GM18909 (cell line): Measurements from ENCODE around the gene LLPH.
A peak's percentile ranks its signal among the peaks of the same experiment; 100 is the strongest.
"Not testable (repeated sequence)": the region's sequence is repeated elsewhere in the genome, so short reads cannot be mapped to it uniquely, and the experiment has no call there.

Source experiments
- ATAC-seq: cut with Tn5 transposase; IDR thresholded peaks from one replicate; pipeline ENCODE4 v1.9.1; 2021; ENCODE audit warnings: mild to moderate bottlenecking; ENCODE audit not compliant: unreplicated experiment, poor library complexity

The LLPH gene

GRCh38 chr12:66130267-66131066, at the start of gene LLPH:
Gene LLPH (minus strand): TSS chr12:66130750. CDS start chr12:66129106, 1,644 bp downstream.
- ATAC-seq: peak; percentile 98

GRCh38 chr12:66176105-66176900, 45.8 kb upstream of the LLPH start:
- ATAC-seq: no peak

DNA sequence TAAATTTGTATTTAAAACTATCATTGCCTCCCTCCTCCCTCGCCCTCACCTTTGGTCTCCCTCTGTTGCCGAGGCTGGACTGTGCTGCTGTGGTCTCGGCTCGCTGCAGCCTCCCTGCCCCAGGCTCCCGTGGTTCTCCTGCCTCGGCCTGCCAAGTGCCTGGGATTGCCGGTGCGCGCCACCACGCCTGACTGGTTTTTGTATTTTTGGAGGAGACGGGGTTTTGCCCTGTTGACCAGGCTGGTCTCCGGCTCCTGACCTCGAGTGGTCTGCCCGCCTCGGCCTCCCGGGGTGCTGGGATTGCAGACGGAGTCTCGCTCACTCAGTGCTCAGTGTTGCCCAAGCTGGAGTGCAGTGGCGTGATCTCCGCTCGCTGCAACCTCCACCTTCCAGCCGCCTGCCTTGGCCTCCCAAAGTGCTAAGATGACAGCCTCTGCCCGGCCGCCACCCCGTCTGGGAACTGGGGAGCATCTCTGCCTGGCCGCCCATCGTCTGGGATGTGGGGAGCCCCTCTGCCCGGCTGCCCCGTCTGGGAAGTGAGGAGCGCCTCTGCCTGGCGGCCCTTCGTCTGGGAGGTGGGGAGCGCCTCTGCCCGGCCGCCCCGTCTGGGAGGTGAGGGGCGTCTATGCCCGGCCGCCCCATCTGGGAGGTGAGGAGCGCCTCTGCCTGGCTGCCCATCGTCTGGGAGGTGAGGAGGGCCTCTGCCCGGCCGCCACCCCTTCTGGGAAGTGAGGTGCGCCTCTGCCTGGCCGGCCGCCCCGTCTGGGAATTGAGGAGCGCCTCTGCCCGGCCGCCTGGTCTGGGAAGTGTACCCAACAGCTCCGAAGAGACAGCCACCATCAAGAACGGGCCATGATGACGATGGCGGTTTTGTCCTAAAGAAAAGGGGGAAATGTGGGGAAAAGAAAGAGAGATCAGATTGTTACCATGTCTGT, 44.1 kb upstream of the LLPH start:
- ATAC-seq: not testable (repeated sequence)

GRCh38 chr12:66170606-66171005, 40.1 kb upstream of the LLPH start:
- no peak for ATAC-seq

DNA sequence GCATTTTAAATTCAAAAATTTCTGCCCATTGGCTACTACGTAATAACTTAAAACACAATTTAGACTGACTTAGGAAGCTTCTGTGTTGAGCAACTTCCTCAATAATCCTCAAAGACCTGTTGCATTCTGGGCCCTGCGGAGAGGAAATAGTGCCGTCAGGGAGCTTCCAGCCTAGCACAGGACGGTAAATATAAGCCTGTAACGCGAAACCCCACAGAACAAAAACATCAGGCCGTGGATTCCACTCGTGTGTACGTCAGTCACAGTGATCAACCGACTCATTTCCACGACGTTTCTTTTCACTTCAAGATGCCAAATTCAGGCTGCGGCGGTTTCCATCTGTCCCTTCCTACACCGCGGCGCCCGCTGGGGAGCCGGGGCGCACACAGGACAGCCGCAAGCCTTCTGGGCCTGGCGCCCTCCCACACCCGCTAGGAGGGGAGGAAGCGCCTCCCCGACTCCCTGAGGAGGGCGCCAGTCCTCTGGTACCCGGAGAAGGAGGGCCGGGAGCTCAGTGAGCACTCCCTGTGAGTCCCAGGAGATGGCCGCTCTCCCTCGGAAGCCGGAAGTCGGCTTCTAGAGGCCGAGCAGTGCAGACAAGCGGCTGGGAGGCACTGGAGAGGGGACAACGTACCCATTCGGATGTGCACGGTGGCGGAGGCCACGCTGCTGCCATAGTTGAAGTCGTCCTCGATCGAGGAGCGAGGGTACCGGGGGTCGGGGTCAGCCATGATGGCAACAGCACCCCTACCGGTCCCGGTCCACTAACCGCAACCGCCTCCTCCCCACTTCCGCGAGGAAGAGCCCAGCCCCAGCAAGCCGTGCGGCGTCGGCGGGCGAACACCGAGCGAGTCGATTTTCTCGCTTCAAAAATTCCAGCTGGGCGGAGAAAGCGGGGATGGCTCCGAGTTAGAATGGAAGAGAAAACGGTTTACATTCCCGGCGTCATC, 38.9 kb upstream of the LLPH start, which contains the start of gene TMBIM4:
TSS of gene TMBIM4 (minus strand) at position 776 of the 950 bp plus-strand sequence. CDS start at position 731, 45 bp downstream.
- ATAC-seq: peak; percentile 89

DNA sequence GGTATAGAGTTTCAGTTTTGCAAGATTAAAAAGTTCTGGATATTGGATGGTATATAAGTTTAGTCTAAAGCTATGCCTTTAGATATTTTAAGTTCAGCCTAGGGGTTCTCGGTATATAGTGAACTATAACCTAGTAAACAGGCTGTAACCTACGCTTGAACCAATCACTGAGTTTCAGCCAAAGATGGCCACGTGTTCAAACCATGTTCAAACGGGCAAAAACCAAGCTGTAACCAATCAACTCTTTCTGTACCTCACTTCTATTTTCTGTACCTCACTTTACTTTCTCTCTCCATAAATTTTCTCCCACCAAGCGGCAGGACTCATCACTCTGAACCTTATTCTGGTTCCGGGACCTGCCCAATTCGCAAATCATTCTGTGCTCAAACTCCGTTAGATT, 37.9 kb upstream of the LLPH start:
- ATAC-seq: no peak

GRCh38 chr12:66166561-66166960, 36.0 kb upstream of the LLPH start:
- ATAC-seq: no peak

DNA sequence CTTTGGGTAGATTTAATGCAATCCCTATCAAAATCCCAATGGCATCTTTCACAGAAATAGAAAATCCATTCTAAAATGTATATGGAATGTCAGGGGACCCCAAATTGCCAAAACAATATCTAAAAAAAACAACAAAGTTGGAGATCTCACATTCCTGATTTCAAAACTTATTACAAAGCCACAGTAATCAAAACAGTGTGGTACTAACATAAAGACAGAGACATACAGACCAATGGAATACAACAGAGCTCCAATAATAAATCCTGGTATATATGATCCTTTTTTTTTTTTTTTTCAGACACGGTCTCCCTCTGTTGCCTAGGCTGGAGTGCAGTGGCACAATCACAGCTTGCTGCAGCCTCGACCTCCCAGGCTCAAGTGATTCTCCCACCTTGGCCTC, 34.6 kb upstream of the LLPH start:
- no peak for ATAC-seq

GRCh38 chr12:66164349-66164821, 33.8 kb upstream of the LLPH start:
- ATAC-seq: no peak

DNA sequence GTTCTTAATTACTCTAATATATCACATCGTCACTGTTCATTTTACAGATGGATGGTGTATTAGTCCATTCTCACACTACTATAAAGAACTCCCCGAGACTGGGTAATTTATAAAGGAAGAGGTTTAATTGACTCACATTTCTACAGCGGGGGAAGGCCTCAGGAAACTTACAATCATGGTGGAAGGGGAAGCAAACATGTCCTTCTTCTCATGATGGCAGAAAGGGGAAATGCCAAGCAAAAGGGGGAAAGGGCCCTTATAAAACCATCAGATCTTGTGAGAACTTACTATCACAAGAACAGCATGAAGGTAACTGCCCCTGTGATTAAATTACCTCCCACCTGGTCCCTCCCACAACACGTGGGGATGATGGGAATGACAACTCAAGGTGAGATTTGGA, 32.7 kb upstream of the LLPH start:
- ATAC-seq: no peak

DNA sequence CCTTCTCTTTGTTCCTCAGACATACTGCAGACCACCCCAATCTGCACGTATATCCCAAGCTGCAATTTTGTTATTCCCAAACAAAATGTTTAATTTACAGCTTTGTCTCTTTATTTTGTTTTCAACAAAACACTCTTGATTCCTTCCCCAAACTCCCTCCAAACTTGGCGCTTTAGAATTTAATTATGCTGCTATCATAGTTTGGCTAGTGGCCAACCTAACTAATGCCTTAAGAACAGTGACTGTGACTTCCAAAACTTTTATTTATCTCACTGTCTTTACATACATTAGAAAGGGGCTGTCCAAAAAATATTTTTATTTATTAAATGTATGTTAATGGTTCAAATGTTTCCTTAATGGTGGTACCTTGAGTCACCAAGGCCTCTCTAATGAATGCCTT, 32.2 kb upstream of the LLPH start:
- no peak for ATAC-seq

DNA sequence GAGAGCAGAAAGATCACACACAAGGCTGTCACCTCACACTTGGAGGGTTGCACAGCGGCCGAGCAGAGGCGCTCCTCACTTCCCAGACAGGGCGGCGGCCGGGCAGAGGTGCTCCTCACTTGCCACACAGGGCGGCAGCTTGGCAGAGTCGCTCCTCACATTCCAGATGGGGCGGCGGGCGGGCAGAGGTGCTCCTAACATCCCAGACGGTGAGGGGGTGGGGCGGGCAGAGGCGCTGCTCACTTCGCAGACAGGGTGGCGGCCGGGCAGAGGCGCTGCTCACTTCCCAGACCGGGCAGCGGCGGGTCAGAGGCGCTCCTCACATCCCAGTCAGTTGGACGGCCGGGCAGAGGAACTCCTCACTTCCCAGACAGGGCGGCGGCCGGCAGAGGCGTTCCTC, 30.2 kb upstream of the LLPH start:
- no peak for ATAC-seq

DNA sequence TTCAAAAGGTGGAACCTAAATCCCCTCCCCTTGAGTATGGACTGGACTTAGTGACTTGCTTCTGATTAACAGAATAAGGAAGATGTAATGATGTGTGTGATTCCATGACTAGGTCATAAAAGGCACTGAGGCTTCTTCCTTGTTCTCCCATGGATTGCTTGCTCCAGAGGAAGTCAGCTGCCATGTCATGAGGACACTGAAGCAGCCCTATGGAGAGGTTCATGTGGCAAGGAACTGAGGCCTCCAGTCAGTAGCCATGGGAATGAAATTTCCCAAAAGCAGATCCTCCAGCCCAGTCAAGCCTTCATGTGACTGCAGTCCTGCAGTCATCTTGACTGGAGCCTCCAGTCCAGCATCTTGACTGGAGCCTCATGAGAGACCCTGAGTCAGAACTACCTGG, 28.6 kb upstream of the LLPH start:
- no peak for ATAC-seq

DNA sequence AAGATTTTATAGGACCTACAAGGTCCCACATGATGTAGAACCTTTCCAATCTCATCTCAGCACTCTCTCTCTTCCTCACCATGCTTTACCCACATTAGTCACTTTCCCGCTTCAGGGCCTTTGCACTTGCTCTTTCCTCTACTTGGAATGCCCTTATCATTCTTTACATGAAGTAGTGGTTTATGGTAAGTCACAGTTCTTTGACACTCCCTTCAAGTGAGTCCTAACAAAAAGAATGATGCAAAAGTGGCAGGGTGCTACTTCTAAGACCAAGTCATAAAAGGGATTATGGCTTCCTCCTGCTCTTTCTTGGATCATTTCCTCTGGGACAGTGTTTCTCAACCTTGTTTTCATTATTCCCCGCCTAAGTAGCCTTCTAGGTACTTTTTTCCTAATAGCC, 26.1 kb upstream of the LLPH start:
- no peak for ATAC-seq

DNA sequence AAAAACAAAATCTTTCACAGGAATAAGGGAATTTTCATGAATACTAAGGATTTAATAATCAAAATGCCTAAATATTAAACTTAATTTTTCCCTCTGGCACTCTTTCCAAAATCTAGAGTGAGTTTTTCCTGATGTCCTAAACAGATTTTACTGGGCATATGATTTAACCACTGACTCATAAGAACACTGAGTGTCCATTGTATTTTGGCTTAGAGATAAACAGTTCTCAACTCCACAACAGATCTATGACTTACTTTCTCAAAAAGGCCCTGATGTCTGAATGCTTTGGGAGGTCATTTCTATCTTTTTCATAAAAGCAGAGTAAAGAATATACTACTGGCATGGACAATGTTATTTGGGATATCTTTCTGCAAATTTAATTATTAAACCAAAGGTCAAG, 24.2 kb upstream of the LLPH start:
- no peak for ATAC-seq

DNA sequence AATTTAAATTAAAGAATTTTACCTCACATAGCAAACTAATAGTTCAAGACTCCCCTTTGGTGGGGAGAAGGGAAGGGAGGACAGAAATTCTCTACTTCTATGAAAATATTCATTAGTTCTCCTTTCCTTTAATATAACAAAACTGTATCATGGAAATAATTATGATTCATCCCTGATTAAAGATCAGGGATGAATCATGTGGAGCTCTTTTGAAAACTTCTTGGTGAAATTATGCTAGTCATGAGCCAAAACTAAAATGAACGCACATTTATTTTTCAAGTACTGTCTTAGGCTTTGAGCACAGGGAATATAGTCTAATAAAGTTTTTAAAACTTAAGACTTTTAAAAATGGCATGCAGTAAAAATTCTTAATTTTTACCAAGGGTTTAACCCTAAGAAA, 22.2 kb upstream of the LLPH start:
- no peak for ATAC-seq

GRCh38 chr12:66149702-66150398, 19.3 kb upstream of the LLPH start:
- ATAC-seq: no peak
